IPS DF 4.7 (cell line): ENCODE results near the gene MED13L.
"Not testable (repeated sequence)": the region's sequence is repeated elsewhere in the genome, so short reads cannot be mapped to it uniquely, and the experiment has no call there.

Source experiments
- DNase-seq: peaks from one replicate; pipeline ENCODE4 v3.0.0-alpha.2; 2013; ENCODE audit warnings: low spot score; ENCODE audit errors: extremely low read depth

MED13L gene

DNA sequence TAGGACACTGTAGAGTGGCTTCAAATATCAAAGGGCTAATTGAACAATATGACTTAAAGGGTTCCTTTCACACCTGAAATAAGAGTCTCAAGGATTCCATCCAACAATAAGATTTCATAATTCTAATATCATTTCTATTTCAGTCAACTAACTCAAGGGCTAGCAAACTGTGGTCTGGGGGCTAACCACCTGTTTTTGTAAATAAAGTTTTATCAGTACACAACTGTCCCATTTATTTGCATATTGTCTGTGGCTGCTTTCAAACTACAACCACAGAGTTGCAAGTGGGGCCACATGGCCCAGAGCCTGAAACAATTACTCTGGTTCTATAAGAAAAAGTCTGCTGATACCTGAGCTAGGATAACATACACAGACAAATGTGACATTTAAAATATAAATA, 29.1 kb downstream of the MED13L start:
- DNase-seq = no peak

DNA sequence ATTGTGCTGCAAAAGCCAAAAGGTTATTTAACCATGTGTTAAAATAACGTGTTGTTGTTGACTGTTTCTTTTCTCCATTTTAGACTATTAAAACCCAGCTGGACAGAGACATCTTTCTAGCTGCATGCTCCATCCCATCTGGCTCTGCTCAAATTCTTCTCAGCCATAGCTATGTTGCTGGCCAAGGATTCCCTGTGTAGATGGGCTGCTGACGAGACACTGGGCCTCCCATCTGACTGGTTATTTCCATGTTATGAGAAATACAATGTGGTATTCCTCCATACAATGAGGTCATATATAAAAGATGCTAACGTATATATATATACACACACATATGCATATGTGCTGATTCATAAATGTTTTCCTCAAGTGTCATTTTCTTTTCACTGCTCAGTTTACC, 30.1 kb downstream of the MED13L start:
- no peak for DNase-seq

DNA sequence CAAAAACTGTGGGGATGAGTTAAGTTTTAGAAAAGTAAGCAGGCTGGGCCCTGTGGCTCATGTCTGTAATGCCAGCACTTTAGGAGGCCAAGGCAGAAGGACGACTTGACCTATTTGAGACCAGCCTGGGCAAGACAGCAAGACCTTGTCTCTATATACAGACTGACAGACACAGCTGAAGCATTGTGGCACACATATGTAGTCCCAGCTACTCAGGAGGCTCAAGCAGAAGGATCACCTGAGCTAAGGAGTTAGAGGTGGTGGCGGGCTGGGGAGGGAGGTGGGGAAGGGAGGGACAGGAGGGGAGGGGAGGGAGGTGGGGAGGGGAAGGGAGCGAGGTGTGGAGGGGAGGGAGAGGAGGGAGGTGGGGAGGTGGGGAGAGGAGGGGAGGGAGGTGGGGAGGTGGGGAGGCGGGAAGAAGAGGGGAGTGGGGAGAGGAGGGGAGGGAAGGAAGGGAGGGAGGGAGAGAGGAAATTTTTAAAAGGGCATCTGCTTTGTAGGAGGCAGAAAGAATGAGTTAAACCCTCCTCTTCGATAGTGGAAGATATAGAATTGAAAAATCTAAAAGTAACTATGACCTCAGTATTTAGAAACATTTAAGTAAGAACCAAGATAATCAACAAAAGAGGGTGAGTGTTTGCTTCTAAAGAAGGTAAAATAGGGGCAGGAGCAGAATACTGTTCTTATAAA, 30.9 kb downstream of the MED13L start:
- DNase-seq = no peak

DNA sequence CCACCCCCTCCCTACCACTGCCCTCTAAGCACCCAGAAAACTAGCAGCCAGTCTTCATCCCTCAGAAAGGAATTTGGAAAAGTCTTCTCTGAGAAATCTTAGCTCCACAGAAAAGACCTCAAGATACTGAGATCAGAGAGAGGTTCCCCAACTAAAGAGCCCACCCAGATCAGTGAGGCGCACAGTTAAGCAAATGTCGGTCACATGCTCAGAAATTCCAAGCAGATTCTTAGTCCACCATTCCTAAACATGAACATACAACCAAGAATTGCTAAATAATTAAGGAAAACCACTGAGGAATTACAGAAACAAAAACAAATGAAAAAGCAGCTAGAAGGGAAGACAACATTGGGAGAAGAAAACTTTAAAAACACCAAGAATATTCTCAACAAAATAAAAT, 32.3 kb downstream of the MED13L start:
- no peak for DNase-seq

DNA sequence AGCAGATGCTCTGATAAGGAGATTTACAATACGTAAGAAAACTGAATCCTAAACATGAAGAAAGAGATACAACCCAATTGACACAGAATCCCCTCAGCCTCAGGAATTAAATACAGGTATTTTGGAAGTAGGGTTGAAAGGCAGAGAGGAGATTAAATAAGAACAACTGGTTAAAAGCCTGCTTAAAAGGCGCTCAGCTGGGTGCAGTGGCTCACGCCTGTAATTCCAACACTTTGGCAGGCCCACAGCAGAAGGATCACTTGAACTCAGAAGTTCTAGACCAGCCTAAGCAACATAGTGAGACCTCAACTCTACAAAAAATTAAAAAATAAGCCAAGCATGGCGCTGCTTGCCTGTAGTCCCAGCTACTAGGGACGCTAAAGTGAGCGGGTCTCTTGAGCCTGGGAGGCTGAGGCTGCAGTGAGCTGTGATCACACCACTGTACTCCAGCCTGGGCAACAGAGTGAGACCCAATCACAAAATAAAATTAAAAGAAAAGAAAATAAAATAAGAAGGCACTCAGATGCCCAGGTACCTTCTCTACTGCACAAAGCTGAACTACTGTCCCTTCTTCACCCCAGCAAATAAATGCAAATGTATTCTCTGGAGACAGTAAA, 32.9 kb downstream of the MED13L start:
- DNase-seq = no peak

DNA sequence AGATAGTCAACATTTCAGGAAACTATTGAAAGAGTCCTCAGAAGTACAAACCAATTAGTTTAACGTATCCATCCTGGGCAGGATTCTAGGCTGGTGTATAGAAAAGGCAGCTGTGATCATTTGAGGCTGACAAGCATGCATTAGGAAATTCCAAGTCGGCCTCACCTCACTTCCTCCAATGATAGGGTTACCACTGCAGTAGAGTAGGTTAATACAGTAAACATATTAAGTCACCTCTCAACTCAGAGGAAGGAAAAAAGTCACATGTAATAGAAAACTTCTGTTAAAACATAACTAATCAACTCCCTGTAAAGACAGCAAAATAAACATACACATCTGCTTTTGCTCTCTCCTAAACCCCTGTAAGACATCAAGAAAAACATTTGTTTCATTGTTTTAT, 33.5 kb downstream of the MED13L start:
- DNase-seq = no peak

DNA sequence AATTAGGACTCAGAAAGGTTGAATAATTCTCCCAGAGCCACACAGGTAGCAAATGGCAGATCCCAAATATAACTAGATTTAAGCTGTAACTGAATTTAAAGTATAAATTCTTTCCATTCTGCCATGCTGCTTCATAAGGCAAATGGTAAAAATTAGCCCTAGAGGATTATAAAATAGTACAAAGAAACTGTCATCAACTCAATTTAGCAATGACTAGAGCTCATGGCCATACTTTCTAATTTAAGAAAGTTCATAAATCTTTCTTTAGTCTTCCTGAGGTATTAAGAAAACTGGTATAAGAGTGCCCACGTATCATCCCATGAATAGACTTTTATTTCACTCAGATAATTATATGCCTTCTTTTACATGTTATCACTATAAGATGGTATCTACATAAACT, 34.8 kb downstream of the MED13L start:
- DNase-seq = no peak

DNA sequence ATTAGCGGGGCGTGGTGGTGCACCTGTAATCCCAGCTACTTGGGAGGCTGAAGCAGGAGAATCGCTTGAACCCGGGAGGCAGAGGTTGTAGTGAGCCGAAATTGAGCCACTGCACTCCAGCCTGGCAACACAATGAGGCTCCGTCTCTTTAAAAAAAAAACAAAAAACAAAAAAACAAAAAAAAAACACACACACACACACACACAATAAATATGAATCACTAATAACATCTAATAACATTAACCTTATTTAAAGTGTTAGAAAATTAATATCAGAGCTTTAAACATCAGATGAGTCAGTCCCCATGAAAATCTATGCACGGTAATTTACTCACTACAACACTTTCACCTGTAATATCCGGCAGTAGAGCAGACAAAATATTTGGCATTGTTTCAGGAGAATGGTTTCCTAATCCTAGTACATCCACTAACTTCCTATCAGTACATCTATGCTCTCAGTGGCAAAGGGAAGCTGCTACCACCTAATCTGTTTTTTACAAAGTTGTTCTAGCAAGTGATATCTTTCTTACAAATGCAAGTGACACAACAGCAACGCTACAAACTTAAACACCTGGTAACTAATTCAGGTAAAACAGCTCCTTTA, 36.2 kb downstream of the MED13L start:
- DNase-seq = no peak

DNA sequence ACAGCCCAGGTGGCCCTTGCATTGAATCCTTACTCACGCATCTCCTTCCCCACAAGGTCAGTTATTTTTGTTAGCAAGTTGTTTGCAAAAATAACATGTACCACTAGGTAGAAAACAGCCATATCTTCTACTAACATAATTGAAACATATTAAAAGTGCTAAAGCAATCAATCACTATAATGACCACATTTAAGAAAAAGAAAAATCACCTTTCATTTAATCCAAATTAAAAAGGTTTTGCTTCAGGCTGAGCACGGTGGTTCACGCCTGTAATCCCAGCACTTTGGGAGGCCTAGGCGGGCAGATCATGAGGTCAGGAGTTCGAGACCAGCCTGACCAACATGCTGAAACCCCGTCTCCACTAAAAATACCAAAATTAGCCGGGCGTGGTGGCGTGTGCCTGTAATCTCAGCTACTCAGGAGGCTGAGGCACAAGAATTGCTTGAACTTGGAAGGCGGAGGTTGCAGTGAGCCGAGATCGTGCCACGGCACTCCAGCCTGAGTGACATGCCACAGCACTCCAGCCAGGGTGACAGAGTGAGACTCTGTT, 38.8 kb downstream of the MED13L start:
- not testable (repeated sequence) for DNase-seq

DNA sequence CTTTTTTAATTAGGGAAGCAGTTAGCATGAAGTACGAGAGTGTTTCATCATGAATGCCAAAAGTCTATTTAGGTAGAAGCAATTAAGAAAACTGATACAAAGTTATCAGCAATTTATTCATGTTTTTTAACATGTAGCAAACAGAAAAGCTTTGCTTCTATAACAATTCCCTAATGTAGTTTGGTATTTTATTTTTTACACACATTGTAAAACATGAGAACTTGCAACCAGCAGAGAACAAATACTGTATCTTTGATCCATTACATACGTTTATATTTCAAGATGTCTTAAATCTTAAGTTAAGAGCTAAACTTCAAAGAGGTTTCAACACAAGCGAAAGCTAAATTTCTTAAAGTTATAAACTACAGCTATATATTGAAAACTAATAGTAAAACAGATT, 39.3 kb downstream of the MED13L start:
- DNase-seq = no peak

DNA sequence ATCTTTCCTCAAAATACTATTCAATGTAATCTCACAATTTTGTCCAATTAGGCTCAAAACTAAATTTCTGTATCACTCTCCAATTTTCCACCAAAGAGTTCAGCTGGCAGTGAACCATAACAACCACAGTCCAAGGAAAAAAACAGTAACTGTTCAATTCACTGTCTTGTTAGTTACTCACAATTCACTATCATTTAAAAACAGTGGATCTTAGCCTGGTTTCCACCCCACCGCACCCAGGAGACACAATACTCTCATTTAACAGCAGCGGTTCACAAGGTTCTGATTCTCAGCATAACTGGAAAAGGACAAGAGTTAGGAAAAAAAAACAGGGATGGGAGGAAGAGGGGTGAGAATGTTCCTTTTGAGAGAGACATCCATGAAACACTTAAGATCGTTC, 40.5 kb downstream of the MED13L start:
- DNase-seq = no peak

DNA sequence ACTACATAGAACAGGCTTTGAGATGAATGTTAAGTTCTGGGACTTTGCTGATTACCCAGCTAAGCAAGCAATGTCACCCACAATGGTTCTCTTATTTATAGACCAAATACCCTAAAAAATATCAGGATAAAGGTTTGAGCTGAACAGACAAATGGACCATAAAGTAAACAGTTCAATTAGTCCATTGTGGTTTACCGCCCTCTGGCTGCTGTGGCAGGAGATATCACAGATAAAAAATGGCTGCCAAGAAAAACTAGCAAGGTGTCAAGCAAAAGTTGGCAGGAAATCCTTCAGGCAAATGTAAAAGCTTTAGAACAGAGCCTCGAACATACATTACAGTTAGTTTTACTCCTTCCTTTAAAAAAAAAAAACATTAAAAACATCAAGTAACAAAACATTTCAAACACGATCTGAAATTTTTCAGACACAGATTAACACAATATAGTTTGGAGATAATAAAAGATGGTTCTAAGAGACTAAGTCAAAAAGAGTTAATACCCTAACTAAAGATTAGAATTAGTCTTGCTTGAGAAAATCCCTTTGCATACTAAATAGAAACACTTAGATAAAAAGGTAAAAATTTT, 41.3 kb downstream of the MED13L start:
- no peak for DNase-seq

DNA sequence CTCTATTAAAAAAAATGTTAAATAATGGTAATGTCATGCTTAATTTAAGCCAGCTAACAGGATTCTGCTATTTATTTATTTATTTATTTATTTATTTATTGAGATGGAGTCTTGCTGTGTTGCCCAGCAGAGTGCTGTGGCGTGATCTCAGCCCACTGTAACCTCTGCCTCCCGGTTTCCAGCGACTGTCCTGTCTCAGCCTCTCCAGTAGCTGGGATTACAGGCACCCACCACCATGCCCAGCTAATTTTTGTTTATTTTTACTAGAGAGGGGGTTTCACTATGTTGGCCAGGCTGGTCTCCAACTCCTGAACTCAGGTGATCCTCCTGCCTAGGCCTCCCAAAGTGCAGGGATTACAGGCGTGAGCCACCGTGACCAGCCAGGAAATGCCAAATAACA, 43.3 kb downstream of the MED13L start:
- DNase-seq = not testable (repeated sequence)

DNA sequence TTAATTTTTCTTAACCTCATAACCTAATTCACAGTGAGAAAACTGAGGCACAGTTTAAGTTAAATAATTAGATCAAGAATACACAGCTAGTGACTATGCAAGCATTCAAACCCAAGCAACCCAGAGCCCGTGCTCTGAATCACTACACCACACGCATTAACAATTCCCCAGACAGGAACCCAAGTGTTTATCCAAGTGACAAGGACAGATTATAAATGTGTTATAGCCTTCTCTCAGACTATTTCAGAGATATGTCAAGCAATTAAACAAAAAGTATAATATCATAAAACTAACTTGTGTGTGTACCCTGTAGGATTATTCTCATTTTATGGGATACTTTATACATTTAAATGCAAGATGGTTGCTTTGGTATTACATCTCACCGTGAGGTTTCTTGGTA, 43.8 kb downstream of the MED13L start:
- DNase-seq = no peak

DNA sequence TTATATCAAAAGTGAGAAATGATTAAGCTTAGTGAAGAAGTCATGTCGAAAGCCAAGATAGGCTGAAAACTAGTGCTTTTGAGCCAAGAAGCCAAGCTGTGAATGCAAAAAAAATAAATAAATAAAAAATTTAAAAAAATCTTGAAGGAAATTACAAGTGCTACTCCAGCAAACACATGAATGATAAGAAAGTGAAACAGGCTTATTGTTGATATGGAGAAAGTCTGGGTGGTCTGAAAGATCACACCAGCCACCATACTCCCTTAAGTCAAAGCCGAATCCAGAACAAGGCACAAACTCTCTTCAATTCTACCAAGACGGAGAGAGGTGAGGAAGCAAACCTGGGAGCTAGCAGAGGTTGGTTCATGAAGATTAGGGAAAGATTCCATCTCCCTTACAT, 49.7 kb downstream of the MED13L start:
- no peak for DNase-seq

DNA sequence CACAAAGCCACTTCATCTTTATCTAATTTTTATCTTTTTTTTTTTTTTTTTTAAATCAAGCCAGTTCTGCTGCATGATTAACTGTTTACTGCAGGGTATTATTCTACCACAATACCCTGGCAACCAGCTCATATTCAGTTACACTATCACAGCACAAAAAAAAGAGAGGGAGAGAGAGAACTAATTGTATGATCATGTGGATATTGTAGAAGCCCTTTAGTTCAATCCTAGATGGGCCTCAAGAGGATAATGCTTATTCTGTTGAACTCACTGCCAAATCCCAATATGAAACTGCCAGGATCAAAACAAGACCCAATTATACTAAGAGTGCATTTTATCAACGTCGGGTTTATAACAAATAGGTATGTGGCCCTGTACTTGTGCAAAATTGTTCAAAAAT, 51.5 kb downstream of the MED13L start:
- DNase-seq = no peak

DNA sequence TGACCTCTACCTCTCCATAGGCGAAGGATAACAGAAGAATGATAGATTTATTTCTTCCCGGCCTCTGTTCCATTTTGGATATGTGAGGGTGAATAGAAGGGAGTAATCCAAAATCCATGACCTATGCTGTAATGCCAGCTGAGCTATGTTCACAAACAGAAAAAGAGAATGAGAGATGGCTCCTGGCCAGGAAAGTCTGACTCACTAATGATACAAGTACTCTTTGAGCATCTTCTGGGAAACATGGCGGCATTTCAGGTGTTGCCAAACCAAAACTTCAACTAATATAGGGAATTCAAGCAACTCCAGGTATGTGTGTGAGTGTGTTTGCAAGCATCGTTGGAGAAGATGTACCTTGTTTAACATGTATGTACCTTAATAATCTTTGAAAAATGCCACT, 55.1 kb downstream of the MED13L start:
- no peak for DNase-seq

DNA sequence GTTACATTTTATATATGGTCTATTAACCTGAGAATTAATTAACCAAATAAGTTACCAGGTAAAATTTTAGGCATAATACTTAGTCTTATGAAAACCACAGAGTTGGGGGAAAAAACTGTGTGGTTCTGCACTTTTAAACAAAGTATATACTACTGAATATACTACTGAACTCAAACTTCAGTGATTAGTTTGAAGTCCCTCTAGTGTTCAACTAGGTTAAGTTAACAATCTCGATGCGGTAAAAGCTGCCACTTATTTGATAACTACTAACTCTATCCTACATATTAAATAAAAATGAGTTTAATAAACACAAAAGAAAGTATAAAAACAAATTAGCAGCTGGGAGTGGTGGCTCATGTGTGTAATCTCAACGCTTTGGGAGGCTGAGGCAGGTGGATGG, 56.7 kb downstream of the MED13L start:
- no peak for DNase-seq

DNA sequence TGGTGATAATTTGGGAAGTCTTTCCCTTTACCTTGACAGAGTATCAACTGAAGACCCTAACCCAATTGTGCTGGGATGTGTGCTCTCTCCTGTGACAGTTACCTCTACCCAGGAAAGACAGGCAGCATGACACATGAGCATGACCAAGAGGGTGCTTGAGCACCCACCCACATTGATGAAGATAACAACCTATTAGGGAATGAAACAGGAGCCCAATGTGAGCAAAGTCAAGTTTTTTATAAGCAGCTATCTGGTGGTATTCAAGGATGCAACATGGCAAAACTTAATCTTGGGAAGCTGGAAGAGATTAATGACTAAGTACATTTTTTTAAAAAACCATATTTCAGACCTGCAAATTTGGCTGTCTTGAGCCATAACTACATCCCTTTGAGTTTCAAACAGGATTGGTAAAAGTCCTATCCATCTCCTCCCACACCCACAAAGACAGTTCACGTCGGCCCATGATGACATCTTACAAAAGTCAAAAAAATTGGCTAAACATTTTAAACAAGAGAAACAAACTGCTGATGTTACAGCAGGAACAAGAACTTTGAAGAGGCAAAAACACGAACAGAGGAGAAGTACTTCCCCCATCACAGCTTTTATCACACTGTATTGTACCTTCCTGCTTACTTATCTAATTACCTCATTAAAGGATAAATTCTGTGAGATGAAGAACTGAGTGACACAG, 60.3 kb downstream of the MED13L start:
- no peak for DNase-seq

DNA sequence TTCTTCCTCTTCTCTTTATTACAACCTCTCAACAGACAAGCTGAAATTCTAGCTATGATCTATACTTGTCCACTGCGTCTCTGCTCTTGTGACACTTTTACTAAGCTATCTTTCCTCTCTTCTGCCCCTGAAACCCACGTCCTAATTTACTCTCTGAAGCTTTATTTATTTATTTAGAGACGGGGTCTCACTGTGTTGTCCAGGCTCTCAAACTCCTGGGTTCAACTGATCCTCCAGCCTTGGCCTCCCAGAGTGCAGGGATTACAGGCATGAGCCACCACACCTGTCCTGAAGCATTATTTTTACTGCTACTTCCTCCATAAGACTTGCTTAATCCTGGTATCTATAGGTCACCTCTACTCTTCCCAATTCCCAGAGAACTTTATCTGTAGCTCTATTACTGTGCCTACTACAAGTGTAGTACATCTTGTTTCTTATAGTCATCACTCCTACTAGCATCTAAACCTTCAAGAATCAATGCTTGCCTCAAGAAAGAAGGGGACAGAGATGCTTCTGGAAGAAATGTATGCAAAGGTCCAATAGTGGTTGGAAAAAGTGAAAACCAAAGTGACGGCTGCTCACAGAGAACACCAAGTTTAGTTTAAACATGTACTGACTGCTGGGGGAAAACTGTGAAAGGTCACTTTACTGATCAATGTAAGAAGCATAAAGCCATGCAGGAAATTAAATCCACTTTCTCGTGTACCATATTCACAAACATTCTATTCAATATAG, 61.3 kb downstream of the MED13L start:
- DNase-seq = no peak

DNA sequence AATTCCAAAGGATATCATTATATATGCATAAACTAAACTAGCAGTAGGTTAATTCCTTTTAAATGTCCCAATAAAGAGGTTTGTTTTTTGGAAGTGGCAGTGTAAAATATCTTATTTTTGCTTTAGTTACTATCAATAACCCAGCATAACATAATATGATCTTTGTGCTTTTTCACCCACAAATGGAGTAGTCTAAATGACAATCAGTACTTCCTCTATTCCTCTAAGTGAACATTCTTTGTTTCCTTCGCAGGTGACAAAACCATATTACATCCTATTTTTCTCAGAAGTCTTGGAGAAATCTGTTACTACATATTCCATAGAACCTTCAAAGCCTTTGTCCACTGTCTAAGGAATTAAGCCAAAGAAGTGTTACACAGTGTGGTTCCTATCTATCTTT, 62.5 kb downstream of the MED13L start:
- no peak for DNase-seq
